Activated CD4-positive, alpha-beta T cell treated with anti-CD3 and anti-CD28 coated beads for 48 hours (primary cell): ENCODE data around the gene DCANP1.
A peak's percentile ranks its signal among the peaks of the same experiment; 100 is the strongest.

ENCODE experiments used
- DNase-seq: peaks from one replicate; pipeline ENCODE4 v3.0.0-alpha.2; 2020

Gene DCANP1

GRCh38 chr5:135478938-135479337 is 31.8 kb upstream of the DCANP1 start:
- no peak for DNase-seq

GRCh38 chr5:135477613-135478066 is 30.5 kb upstream of the DCANP1 start:
- no peak for DNase-seq

GRCh38 chr5:135476615-135477581 is 29.8 kb upstream of the DCANP1 start:
- DNase-seq = no peak

GRCh38 chr5:135473956-135474670 is 27.0 kb upstream of the DCANP1 start:
- DNase-seq = no peak

GRCh38 chr5:135472141-135472540 is 25.0 kb upstream of the DCANP1 start:
- DNase-seq = no peak

- no peak for DNase-seq
These were observed 24.6 kb upstream of the DCANP1 start for GRCh38 chr5:135471726-135472125.

GRCh38 chr5:135469911-135470310 is 22.8 kb upstream of the DCANP1 start:
- DNase-seq = no peak

GRCh38 chr5:135468541-135468940 is 21.4 kb upstream of the DCANP1 start:
- no peak for DNase-seq

GRCh38 chr5:135467871-135468485 is 20.8 kb upstream of the DCANP1 start:
- DNase-seq = no peak

GRCh38 chr5:135467051-135467625 is 20.0 kb upstream of the DCANP1 start:
- DNase-seq = no peak

GRCh38 chr5:135466178-135467050 is 19.3 kb upstream of the DCANP1 start:
- peak; percentile 86 for DNase-seq

- no peak for DNase-seq
These were observed 18.4 kb upstream of the DCANP1 start for GRCh38 chr5:135465391-135466122.

- peak; percentile 71 for DNase-seq
These were observed 15.2 kb upstream of the DCANP1 start for GRCh38 chr5:135462304-135462703.

- DNase-seq = no peak
These were observed 14.5 kb upstream of the DCANP1 start for GRCh38 chr5:135461481-135462151.

GRCh38 chr5:135460246-135461033 is 13.3 kb upstream of the DCANP1 start:
- no peak for DNase-seq

- no peak for DNase-seq
These were observed 11.8 kb upstream of the DCANP1 start for GRCh38 chr5:135458921-135459331.

GRCh38 chr5:135458356-135458755 is 11.2 kb upstream of the DCANP1 start:
- no peak for DNase-seq

GRCh38 chr5:135457424-135458071 is 10.4 kb upstream of the DCANP1 start:
- DNase-seq = peak; percentile 80
